Neural progenitor cell (in vitro differentiated cells): ENCODE data around the gene CD300LD. TPM values are rescaled to one million over a fixed set of nuclear protein-coding genes. Genes with fewer than 3 reads are reported as not detected.

ENCODE experiments used
- DNase-seq: peaks from one replicate; pipeline ENCODE4 v3.0.0-alpha.2; 2016; ENCODE audit warnings: low spot score
- H2AFZ ChIP-seq: fragments of 200-600 bp; sonication (generic); replicated peaks from 2 replicates; pipeline ENCODE4 v1.6.1; 2016; ENCODE audit warnings: antibody characterized with exemption
- H3F3A ChIP-seq: fragments of 200-600 bp; sonication (generic); 2 replicates; pipeline ENCODE4 v1.6.1; 2016; ENCODE audit warnings: antibody characterized with exemption, low read depth
- H3K27ac ChIP-seq: fragments of 200-600 bp; sonication (generic); 2 replicates; pipeline ENCODE4 v1.5.1; 2016; ENCODE audit warnings: mild to moderate bottlenecking
- H3K27me3 ChIP-seq: fragments of 200-600 bp; sonication (generic); 2 replicates; pipeline ENCODE4 v1.6.1; 2016; ENCODE audit warnings: mild to moderate bottlenecking, moderate library complexity
- H3K36me3 ChIP-seq: fragments of 200-600 bp; sonication (generic); 2 replicates; pipeline ENCODE4 v1.5.1; 2016
- H3K4me1 ChIP-seq: fragments of 200-600 bp; sonication (generic); 2 replicates; pipeline ENCODE4 v1.6.1; 2016; ENCODE audit warnings: mixed run types
- H3K4me2 ChIP-seq: fragments of 200-600 bp; sonication (generic); 2 replicates; pipeline ENCODE4 v1.6.1; 2016
- H3K4me3 ChIP-seq: fragments of 200-600 bp; sonication (generic); 2 replicates; pipeline ENCODE4 v1.5.1; 2016
- H3K79me2 ChIP-seq: fragments of 200-600 bp; sonication (generic); 2 replicates; pipeline ENCODE4 v1.6.1; 2016; ENCODE audit warnings: low read depth
- H3K9ac ChIP-seq: fragments of 200-600 bp; sonication (generic); 2 replicates; pipeline ENCODE4 v1.6.1; 2016
- H3K9me3 ChIP-seq: fragments of 200-600 bp; sonication (generic); 2 replicates; pipeline ENCODE4 v1.5.1; 2016; ENCODE audit warnings: low read depth
- H4K20me1 ChIP-seq: fragments of 200-600 bp; sonication (generic); 2 replicates; pipeline ENCODE4 v1.6.1; 2016; ENCODE audit warnings: low read depth
- H3K27ac Mint-ChIP-seq: 3 replicates; pipeline ENCODE4 v1.8.0; 2021; ENCODE audit warnings: mixed read lengths
- H3K27me3 Mint-ChIP-seq: 2 replicates; pipeline ENCODE4 v1.8.0; 2022; ENCODE audit warnings: low read depth, mild to moderate bottlenecking, inconsistent platforms, moderate library complexity, mixed read lengths; ENCODE audit not compliant: insufficient read depth
- H3K36me3 Mint-ChIP-seq: 3 replicates; pipeline ENCODE4 v1.8.0; 2021; ENCODE audit warnings: mixed read lengths
- H3K4me1 Mint-ChIP-seq: 3 replicates; pipeline ENCODE4 v1.8.0; 2021; ENCODE audit warnings: mixed read lengths
- H3K4me3 Mint-ChIP-seq: 3 replicates; pipeline ENCODE4 v1.8.0; 2021; ENCODE audit warnings: mild to moderate bottlenecking, moderate library complexity, mixed read lengths
- H3K9me3 Mint-ChIP-seq: 3 replicates; pipeline ENCODE4 v1.8.0; 2020; ENCODE audit warnings: mixed read lengths
- EZH2 ChIP-seq: fragments of 200-600 bp; sonication (generic); IDR thresholded peaks from 2 replicates; pipeline ENCODE4 v1.6.1; 2017; ENCODE audit warnings: antibody characterized with exemption, mild to moderate bottlenecking, moderate library complexity
- EZH2phosphoT487 ChIP-seq: fragments of 200-600 bp; sonication (generic); IDR thresholded peaks from 2 replicates; pipeline ENCODE4 v1.6.1; 2017; ENCODE audit warnings: antibody characterized with exemption
- total RNA-seq: library from RNA; depleted of rRNA; stranded (reverse); fragments of >200 nt; gene quantifications from 2 replicates; pipeline ENCODE4 v1.2.3, GENCODE V29; 2015; ENCODE audit warnings: low replicate concordance
- TF ChIP-seq, protein P1 (sequence below): fragments of 200-600 bp; sonication (generic); IDR thresholded peaks from 2 replicates; pipeline ENCODE4 v1.5.1; 2017; ENCODE audit warnings: antibody characterized with exemption, mild to moderate bottlenecking

The CD300LD gene
- total RNA-seq, 1 donor from 2014 or later, result not detected

DNA sequence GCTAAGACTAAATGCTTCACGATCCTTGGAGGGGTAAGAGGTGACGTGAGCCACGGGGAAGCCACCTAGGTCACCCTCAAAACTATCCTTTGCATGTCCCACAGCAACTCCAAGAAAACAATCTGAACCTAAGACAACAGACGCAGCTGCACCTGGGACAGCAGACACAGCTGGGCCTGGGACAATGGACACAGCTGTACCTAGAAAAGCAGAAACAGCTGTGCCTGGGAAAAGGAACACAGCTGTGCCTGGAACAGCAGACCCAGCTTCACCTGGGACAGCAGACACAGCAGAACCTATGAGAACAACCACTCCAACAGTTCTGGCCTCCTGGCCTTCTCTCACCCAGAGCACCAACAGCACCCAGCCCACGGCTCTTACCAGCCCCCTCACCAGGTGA lies 11.7 kb upstream of the CD300LD start:
- H3K27me3 ChIP-seq, result peaks cover 12% of the 10 kb centered on the region
- no peak overlapping the region for H3K27ac ChIP-seq
- H2AFZ ChIP-seq, result no peak overlapping the region
- H3K9me3 ChIP-seq, result no peaks in the 10 kb centered on the region
- no peaks in the 10 kb centered on the region for H3K79me2 ChIP-seq
- H3F3A ChIP-seq, result no peaks in the 10 kb centered on the region
- no peak overlapping the region for H3K9ac ChIP-seq
- H3K36me3 ChIP-seq, result no peaks in the 10 kb centered on the region
- no peaks in the 10 kb centered on the region for H3K36me3 Mint-ChIP-seq
- TF ChIP-seq, protein P1, sequence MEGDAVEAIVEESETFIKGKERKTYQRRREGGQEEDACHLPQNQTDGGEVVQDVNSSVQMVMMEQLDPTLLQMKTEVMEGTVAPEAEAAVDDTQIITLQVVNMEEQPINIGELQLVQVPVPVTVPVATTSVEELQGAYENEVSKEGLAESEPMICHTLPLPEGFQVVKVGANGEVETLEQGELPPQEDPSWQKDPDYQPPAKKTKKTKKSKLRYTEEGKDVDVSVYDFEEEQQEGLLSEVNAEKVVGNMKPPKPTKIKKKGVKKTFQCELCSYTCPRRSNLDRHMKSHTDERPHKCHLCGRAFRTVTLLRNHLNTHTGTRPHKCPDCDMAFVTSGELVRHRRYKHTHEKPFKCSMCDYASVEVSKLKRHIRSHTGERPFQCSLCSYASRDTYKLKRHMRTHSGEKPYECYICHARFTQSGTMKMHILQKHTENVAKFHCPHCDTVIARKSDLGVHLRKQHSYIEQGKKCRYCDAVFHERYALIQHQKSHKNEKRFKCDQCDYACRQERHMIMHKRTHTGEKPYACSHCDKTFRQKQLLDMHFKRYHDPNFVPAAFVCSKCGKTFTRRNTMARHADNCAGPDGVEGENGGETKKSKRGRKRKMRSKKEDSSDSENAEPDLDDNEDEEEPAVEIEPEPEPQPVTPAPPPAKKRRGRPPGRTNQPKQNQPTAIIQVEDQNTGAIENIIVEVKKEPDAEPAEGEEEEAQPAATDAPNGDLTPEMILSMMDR, result no peak
- TF ChIP-seq EZH2phosphoT487 (no peak), EZH2 (no peak)
- H3K4me3 Mint-ChIP-seq, result no peak overlapping the region
- DNase-seq, result peak; percentile 19
- no peak overlapping the region for H3K4me2 ChIP-seq
- H3K4me1 ChIP-seq, result peaks cover 3% of the 10 kb centered on the region
- no peaks in the 10 kb centered on the region for H4K20me1 ChIP-seq
- H3K9me3 Mint-ChIP-seq, result no peaks in the 10 kb centered on the region
- H3K27ac Mint-ChIP-seq, result peak overlapping the region; percentile 46
- H3K27me3 Mint-ChIP-seq, result peaks cover 11% of the 10 kb centered on the region
- peaks cover 10% of the 10 kb centered on the region for H3K4me1 Mint-ChIP-seq
- no peak overlapping the region for H3K4me3 ChIP-seq

GRCh38 chr17:74603037-74603635 lies 11.1 kb upstream of the CD300LD start:
- Histone ChIP-seq H3K27me3 (peaks cover 9% of the 10 kb centered on the region), H2AFZ (no peak overlapping the region), H3K4me1 (peaks cover 7% of the 10 kb centered on the region), H3F3A (no peaks in the 10 kb centered on the region), H3K79me2 (no peaks in the 10 kb centered on the region), H3K9me3 (no peaks in the 10 kb centered on the region), H3K4me2 (no peak overlapping the region), H3K27ac (no peak overlapping the region), H4K20me1 (no peaks in the 10 kb centered on the region), H3K9ac (no peak overlapping the region), H3K36me3 (no peaks in the 10 kb centered on the region), H3K4me3 (no peak overlapping the region)
- TF ChIP-seq, protein P1, result no peak
- TF ChIP-seq EZH2 (no peak), EZH2phosphoT487 (no peak)
- Mint-ChIP-seq H3K27me3 (peaks cover 13% of the 10 kb centered on the region), H3K4me3 (no peak overlapping the region), H3K36me3 (no peaks in the 10 kb centered on the region), H3K27ac (peak overlapping the region; percentile 20), H3K9me3 (no peaks in the 10 kb centered on the region), H3K4me1 (peaks cover 10% of the 10 kb centered on the region)
- DNase-seq, result no peak

- Histone ChIP-seq H3K36me3 (no peaks in the 10 kb centered on the region), H2AFZ (no peak overlapping the region), H4K20me1 (no peaks in the 10 kb centered on the region), H3K9ac (no peak overlapping the region), H3K79me2 (no peaks in the 10 kb centered on the region), H3K4me1 (peaks cover 7% of the 10 kb centered on the region), H3K27ac (no peak overlapping the region), H3K4me3 (no peak overlapping the region), H3K27me3 (peaks cover 3% of the 10 kb centered on the region), H3F3A (no peaks in the 10 kb centered on the region), H3K9me3 (no peaks in the 10 kb centered on the region), H3K4me2 (no peak overlapping the region)
- Mint-ChIP-seq H3K27me3 (peaks cover 15% of the 10 kb centered on the region), H3K36me3 (no peaks in the 10 kb centered on the region), H3K4me1 (peaks cover 10% of the 10 kb centered on the region), H3K9me3 (no peaks in the 10 kb centered on the region), H3K27ac (peak overlapping the region; percentile 6), H3K4me3 (no peak overlapping the region)
- DNase-seq, result peak; percentile 53
- TF ChIP-seq, protein P1, result peak; percentile 66
- TF ChIP-seq EZH2phosphoT487 (no peak), EZH2 (no peak)
These were observed 10.0 kb upstream of the CD300LD start for GRCh38 chr17:74601944-74602572.
